CD4-positive, alpha-beta T cell treated with Interleukin-15 for 4 hours (primary cell): Measurements from ENCODE around the gene TAF1L.
"Not testable (repeated sequence)": the region's sequence is repeated elsewhere in the genome, so short reads cannot be mapped to it uniquely, and the experiment has no call there.

ENCODE experiments used
- DNase-seq: peaks from one replicate; pipeline ENCODE4 v3.0.0-alpha.2; 2020; ENCODE audit warnings: low spot score

Gene TAF1L, protein sequence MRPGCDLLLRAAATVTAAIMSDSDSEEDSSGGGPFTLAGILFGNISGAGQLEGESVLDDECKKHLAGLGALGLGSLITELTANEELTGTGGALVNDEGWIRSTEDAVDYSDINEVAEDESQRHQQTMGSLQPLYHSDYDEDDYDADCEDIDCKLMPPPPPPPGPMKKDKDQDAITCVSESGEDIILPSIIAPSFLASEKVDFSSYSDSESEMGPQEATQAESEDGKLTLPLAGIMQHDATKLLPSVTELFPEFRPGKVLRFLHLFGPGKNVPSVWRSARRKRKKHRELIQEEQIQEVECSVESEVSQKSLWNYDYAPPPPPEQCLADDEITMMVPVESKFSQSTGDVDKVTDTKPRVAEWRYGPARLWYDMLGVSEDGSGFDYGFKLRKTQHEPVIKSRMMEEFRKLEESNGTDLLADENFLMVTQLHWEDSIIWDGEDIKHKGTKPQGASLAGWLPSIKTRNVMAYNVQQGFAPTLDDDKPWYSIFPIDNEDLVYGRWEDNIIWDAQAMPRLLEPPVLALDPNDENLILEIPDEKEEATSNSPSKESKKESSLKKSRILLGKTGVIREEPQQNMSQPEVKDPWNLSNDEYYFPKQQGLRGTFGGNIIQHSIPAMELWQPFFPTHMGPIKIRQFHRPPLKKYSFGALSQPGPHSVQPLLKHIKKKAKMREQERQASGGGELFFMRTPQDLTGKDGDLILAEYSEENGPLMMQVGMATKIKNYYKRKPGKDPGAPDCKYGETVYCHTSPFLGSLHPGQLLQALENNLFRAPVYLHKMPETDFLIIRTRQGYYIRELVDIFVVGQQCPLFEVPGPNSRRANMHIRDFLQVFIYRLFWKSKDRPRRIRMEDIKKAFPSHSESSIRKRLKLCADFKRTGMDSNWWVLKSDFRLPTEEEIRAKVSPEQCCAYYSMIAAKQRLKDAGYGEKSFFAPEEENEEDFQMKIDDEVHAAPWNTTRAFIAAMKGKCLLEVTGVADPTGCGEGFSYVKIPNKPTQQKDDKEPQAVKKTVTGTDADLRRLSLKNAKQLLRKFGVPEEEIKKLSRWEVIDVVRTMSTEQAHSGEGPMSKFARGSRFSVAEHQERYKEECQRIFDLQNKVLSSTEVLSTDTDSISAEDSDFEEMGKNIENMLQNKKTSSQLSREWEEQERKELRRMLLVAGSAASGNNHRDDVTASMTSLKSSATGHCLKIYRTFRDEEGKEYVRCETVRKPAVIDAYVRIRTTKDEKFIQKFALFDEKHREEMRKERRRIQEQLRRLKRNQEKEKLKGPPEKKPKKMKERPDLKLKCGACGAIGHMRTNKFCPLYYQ (N-terminal part only)

DNA sequence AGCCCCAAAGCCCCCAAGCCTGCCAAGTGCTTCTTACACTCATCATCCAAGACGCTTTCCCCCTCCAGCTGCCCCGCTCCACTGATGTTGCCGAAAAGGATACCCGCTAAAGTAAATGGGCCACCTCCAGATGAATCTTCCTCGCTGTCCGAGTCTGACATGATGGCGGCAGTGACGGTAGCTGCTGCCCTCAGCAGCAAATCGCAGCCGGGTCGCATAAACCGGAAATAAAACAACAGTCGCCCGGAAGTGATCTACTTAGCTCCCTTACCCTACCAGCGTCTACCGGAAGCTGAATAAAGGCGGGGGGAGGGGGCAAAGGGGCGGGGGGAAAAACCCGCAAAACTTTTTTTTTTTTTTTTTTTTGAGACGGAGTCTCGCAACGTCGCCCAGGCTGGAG is at the start of gene TAF1L:
TSS of gene TAF1L (minus strand) at position 308 of the 400 bp plus-strand sequence. CDS start at position 218, 90 bp downstream.
- no peak for DNase-seq

DNA sequence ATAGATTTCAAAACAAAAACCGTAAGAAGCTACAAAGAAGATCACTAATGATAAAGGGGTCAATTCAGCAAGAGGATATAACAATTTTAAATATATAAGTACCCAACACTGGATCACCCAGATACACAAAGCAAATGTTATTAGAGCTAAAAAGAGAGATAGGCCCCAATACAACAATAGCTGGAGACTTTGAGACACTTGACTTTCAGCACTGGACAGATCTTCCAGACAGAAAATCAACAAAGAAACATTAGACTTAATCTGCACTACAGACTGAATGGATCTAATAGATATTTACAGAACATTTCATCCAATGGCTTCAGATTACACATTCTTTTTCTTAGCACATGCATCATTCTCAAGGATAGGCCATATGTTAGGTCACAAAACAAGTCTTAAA is 46.3 kb upstream of the TAF1L start:
- no peak for DNase-seq

DNA sequence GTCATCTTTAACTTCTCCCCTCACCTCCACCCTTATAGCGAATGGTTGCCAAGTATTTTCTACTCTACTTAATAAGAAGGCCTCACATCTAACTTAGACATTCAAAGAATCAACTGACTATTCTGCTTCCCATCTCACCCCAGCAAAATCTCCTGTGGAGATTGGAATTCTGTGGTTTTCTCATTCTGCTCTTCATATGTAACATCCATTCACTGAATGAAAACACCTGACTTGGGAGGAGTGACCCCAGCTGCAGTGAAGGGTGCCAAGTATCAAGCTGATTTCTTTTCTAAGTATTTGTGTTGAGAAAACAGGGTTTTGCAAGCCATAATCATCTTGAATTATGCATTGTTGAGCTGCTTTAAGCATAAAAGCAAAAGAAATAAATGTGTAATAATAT is 42.5 kb upstream of the TAF1L start:
- DNase-seq = no peak

DNA sequence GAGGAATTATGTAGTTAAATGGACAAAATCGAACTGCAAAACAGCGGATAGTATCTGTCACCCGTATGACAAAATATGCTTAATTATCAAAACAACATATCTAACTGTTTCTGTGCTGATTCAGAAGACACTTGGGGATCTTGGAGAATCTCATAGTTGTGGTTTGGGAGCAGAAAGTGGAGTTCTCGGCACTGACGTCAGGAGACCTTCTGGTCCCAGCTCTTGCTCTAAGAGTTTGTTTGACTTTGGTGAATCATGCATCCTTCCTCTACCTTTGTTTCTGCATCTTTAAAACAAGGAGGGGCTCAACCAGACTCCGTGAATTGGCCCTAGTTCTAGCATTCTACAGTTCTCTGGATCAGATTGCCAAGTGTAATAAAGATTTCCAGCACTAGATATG is 37.0 kb upstream of the TAF1L start:
- no peak for DNase-seq

DNA sequence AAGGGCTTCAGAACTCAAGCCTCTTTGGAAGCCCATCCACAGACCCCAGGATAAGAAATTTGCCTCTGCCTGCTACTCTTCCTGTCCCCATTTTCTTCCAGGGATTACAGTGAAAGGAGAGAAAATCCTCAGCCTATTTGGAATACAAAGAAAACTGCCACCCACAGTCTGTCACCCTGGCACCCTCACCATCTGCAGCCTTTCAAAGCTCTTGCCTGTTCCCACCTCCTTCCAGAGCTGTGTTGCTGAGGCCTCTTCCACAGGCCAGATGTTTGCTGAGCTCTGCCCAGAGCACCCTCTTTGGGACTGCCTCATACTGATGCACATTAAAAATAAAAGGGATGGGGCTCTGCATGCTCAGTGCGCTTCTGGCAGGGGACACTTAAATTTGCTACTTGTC is 35.9 kb upstream of the TAF1L start:
- no peak for DNase-seq

DNA sequence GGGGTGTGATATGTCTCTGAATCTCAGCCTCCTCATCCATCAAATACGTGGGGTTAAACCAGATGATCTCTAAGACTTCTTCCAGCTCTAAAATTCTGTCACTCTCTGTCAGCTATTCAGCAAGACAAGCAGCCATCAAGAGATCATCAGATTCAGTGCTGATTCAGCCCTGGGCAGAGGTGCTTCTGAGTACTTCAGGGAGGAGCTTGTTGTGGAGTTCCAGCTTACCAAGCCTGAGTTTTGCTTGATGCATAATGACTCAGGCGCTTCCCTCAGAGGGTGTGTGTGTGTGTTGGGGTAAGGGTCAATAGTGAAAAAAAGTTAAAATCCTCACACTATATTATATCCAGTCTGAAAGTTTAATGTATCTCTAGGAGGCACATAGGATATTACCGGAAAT is 29.6 kb upstream of the TAF1L start:
- no peak for DNase-seq

DNA sequence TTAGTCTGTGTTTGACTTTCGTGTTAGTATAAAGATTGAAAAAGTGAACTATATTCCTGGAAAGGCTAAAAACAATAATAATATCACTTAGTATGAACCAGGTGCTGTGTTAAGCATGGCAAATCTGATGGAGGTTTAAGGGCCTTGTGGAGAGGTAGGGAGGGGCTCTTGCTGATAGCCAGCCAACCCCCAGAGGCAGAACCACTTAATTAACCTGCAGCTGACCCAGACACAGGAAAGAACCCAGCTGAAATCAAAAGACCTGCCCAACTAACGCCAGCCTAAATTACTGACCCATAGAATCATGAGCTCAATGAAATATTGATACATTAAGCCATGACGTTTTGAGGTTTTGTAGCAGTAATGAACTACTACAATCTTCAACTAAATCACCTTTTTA is 28.3 kb upstream of the TAF1L start:
- DNase-seq = no peak

DNA sequence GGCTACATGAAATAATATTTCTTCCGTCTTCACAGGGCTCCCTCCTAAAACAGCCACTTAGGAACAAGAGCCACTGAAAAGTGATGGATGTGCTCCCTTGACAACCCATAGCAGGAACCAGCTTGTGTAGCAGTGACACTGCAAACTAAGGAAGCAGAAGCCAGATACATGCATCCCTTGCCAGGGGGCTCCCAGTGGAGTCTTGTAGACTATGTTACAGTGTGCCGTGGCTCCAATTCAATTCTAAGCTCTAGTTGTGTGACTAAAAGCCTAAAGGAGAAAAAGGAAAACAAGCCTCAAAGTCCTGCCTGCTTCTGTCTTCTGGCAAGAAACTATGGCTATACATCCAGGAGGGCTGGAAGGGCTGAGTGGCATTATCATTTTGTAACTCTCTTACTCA is 12.2 kb upstream of the TAF1L start:
- no peak for DNase-seq

DNA sequence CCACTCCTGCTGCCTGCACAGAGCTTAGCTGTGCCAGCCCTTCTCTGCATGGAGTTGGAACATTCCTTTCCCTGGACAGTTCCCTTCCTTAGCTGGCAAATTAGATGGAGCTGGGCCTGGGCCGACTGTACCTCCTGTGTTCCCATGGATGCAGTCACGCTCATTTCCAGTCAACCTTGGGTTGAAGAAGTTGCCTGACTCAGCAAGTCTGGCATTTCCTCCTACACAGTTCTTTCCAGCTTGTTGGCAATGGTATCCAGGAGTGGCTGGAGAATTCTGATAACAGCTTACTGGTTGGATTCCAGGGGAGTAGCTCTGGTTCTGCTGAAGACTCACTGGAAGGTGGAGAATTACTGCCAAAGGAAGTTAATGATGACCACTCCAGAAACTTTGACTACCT is 9.2 kb upstream of the TAF1L start:
- DNase-seq = no peak

DNA sequence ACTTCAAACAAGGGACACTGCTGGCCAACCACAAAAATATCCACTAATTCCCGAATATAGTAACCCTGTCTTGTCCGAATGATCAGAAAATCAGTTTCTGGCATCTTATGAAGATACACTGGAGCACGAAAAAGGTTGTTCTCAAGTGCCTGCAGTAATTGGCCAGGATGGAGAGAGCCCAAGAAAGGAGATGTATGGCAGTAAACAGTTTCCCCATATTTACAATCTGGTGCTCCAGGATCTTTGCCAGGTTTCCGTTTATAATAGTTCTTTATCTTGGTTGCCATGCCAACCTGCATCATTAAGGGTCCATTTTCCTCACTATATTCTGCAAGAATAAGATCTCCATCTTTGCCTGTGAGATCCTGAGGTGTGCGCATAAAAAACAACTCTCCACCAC is 2.3 kb downstream of the TAF1L start:
- not testable (repeated sequence) for DNase-seq

DNA sequence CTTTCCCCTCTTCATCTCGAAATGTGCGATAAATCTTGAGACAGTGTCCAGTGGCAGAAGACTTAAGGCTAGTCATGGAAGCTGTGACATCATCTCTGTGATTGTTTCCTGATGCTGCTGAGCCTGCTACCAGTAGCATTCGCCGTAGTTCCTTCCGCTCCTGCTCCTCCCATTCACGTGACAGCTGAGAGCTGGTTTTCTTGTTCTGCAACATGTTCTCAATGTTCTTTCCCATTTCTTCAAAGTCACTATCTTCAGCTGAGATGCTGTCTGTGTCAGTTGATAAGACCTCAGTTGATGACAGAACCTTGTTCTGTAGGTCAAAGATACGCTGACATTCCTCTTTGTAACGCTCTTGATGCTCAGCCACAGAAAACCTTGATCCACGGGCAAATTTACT is 3.5 kb downstream of the TAF1L start:
- DNase-seq = no peak

DNA sequence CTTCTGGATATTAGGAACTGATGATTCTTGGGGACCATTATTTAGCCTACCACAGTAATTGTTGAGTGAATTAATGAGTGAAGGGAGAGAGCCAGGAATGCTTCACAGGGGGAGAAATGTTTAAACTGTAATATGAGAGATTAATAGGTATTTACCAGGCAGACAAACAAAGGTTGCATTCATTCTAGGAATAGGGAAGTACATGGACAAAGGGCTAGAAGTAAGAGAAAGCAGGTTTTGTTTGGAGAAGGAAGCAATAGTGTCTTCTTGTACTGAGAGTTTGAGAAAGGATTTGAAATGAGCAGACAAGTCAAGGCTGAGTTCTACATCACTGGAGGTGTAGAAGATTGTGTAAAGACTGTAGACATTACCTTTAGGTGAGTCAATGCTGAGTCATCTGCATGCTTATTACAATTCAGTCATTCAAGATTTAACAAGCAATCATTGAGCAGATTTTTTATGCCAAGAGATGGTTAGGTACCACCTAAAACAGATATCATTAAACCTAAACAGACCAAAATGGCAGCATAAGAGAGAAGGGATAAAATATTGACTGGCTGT is 8.0 kb downstream of the TAF1L start:
- DNase-seq = no peak

DNA sequence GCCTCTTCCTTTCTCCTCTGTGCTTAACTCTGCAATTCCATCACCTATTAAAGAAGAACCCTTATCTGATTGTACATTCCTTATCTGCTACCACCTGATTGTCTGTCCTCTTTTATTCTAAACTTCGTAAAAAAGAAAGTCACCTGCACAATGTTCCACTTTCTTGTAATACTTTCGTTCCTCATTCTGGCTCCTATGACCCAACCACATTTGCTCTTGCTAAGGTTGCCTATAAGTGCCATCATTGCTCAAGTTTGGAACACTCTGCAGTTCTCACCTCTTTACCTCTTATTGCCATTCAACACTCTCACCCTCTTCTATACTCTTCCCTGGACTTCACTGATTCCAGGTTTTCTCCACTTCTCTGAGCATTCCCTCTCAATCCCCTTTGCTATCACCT is 10.1 kb downstream of the TAF1L start:
- DNase-seq = no peak

DNA sequence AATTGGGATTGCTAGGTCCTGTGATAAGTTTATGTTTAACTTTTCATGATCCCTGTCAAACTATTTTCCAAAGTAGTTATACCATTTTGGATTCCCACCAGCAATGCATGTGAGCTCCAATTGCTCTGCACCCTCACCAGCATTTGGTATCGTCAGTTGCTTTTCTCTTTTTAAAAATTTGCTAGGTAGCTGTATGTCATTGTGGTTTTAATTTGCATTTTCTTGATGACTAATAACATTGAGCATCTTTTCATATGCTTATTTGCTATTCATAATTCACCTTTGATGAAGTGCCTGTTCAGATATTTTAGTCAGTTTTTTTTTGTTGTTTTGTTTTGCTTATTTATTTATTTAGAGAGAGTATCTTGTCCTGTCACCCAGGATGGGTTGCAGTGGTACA is 12.5 kb downstream of the TAF1L start:
- no peak for DNase-seq

DNA sequence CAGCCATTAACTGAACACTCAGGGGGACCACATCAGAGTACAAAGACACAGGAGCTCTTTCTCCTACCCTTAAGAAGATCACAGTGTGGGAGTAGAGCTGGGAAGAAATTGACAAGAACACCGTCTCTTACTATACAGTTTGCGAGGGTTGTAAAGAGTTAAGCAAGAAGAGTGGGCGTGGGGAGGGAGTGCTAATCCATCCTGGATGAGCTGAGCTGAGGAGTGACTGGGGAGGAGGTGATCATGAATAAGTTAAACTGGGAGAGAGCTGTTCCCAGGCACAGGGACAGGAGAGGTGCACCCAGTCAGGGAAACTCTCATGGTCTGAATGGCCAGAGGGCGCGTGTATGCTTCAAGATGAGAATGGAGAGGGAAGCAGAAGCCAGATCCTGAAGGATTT is 17.2 kb downstream of the TAF1L start:
- DNase-seq = no peak

DNA sequence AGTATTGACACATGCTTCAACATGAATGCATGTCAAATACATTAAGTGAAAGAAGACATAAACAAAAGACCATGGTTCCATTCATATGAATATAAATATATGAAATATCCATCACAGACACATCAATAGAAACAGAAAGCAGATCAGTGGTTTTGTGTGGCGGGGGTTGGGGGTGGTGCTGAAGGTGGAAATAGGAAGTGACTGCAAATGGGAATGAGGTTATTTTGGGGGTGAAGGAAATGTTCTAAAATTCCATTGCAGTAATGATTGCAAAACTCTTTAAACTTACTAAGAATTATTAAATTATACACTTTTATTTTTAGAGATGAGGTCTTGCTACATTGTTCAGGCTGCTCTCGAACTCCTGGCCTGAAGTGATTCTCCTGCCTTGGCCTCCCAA is 28.7 kb downstream of the TAF1L start:
- DNase-seq = no peak

DNA sequence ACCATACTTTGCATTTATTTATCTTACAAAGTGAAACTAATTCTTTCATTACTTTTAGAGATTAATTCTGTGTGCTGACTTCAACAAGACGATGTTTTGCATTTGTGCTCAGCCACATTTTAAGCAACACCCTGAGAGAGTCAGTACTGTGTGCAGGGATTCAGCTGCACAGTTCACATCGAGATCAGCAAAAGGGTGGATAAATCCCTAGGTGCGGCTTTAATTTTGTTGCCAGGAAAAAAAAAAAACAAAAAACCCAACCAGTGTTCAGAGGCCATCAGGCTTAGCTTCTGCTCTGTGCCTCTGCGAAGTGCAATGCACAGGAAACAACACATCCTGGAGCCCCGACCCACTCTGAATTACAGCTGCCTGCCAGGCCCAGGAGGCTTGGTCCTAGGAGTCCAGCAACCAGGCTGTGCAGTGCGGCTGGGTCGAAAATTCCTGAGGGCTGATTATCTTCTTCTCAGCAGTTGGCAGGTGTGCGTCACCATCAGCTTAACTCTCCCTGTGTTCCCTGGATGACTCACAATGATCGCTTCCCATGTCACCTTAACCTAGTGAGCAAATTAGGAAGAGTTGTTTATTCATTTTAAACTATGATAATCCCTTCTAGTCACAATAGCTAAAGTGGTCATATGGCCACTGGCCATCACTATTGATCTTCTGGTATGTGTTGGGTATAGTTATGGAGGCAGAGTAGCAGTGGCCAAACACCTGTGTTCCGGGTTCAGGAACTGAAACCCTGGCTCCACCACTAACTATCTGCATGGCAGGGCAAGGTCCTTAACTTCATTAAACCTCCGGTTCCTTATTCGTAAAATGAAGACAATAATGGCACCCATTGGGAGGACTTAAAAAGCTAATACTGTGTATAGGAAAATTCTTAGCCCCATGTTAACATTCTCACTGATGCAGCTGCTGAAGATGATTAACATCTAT is 31.3 kb downstream of the TAF1L start:
- no peak for DNase-seq

DNA sequence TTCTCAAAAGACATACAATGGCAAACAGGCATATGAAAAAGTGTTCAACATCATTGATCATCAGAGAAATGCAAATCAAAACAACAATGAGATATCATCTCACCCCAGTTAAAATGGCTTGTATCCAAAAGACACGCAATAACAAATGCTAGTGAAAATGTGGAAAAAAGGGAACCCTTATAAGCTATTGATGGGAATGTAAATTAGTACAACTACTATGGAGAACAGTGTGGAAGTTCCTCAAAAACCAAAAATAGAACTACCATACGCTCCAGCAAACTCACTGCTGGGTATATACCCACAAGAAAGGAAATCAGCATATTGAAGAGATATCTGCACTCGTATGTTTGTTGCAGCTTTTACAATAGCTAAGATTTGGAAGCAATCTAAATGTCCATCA is 36.4 kb downstream of the TAF1L start:
- DNase-seq = not testable (repeated sequence)

DNA sequence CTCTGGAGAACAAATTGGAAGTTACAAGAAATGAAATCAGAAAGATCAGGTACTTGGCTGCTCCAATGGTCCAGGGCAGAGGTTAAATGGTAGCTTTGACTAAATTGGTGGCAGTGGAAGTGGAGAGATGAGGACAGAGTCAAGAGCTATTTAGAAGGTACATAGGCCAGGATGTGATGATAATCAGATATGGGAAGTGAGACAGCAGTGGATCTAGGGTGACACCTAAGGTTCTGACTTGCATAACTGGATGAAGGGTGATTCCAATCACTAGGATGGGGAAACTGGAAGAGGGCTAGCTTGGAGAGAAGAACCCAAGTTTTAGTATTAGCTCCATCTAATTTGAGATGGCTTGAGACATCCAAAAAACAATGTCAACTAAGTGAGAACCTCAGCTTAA is 38.5 kb downstream of the TAF1L start:
- no peak for DNase-seq

DNA sequence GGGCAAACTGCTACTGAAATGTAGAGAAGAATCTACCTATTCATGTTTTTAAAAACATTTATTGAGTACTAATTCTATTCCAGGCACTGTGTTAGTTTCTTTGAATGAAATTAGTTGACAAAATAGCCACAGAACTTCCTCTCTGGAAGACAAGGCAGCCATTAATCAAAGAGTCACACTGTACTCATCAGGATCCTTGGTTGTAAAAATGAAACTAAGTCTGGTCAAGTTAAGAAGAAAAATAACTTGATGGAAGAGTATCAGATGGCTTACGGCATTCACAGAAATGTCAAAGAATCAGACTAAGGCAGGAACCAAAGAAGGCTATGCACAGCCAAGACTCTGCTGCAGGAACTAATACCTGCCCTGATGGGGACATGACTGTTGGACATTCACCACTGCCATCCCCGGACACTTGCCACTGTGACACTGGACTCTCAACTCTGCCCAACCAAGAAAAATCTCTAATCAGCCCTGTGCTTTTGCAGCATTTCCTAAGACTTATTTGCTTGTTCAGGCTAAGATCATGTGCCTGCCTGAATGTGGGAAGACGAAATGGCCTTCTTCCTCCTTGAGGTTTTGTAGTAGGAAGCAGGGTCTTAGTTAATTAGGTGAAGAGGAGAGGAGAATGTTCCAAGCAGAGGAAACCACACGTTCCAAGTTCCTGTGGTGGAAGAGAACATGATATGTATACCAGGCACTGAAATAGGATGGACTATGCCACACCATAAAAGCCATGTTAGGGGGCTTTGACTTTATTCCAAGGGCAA is 39.2 kb downstream of the TAF1L start:
- no peak for DNase-seq
